ENCODE measurements around the gene GAST. TPM values are rescaled to one million over a fixed set of nuclear protein-coding genes. Genes with fewer than 3 reads are reported as not detected.
A peak's percentile ranks its signal among the peaks of the same experiment; 100 is the strongest.

Gene GAST
- total and polyA plus RNA-seq, 2 of the 4 experiments (the other 2 are of a cell fraction): not detected

DNA sequence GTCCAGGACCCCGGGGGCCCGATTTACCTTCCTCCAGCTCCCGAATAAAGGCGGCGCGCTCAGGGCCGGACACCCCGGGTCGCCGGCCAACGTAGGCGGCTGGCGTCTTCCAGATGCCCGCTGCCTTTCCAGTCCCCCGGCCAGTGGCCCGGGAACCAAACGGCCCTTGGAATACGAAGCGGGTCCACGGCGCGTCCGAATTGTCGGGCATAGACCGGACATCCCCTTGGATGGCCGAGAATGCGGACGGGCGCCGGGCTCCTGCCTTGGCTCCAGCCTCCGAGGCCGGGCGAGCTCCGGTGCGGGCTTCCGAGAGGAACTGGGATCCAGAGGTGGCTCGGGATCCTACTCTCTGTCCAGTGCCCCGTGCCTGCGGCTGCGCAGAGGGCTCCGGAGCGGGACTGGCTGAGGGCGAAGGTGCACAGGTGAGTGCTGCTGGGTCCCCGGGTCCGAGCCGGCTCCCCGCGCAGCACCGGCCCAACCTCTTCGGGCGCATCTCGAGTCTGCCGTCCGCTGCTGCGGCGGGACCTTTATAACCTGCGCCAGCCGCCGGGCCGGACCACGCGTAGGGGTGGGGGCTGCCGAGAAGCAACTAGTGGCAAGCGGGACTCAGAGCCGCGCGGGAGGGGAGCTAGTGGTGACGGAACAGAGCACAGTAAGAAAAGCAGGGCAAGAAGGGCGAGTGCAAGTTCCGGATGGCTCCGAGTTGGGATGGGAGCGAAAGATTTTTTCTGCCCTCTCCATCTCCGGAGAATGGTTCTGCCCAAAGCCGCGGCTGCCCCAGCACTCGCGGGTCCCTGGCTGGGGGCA, 22.2 kb downstream of the GAST start, which contains the start of gene HAP1:
HAP1 (minus strand) TSS at position 505 of the 810 bp plus-strand sequence; CDS start at position 496, 9 bp downstream.
- Histone ChIP-seq H3K56ac (ENCODE audit: extremely low read depth, insufficient read depth, low read length) (no peak within 1 kb of the TSS), H2BK120ac (ENCODE audit: low read depth, low read length) (peak within 1 kb of the TSS; percentile 12; the same call in 1 of the 2 replicates), H3K18ac (ENCODE audit: low read depth, low read length) (no peak within 1 kb of the TSS; the same call in 1 of the 2 replicates), H3K27ac (ENCODE audit: insufficient read depth, low read length) (no peak within 1 kb of the TSS), H4K20me1 (ENCODE audit: insufficient read depth, low read length) (no peaks in the 10 kb centered on the region), H2BK15ac (ENCODE audit: low read depth, low read length) (no peak within 1 kb of the TSS), H3K4me1 (ENCODE audit: control insufficient read depth, insufficient read depth, low read length) (peaks cover under 1% of the 10 kb centered on the region; the same call in 1 of the 2 replicates), H3K36me3 (ENCODE audit: control insufficient read depth, insufficient read depth, low read length) (no peaks in the 10 kb centered on the region), H3K9ac (ENCODE audit: low read depth, low read length) (peak within 1 kb of the TSS; percentile 32; the same call in 1 of the 2 replicates), H3K9me1 (ENCODE audit: insufficient read depth, low read length) (no peaks in the 10 kb centered on the region), H3K4me2 (ENCODE audit: low read depth, low read length) (peak within 1 kb of the TSS; percentile 92), H3K23ac (ENCODE audit: low read depth, low read length) (peak within 1 kb of the TSS; percentile 22; the same call in 1 of the 2 replicates), H4K91ac (ENCODE audit: insufficient read depth, low read depth, low read length) (no peak within 1 kb of the TSS), H2AK5ac (ENCODE audit: low read depth, low read length) (no peak within 1 kb of the TSS), H3K14ac (replicated peaks; ENCODE audit: low read depth, low read length) (no peak within 1 kb of the TSS; the same call in 1 of the 2 replicates), H4K5ac (ENCODE audit: low read depth, low read length) (no peak within 1 kb of the TSS), H2AK9ac (replicated peaks; ENCODE audit: low read depth, low read length, poor library complexity) (no peak within 1 kb of the TSS), H3K79me1 (ENCODE audit: low read depth in 1 of 2, low read length in 2 of 2) (no peaks in the 10 kb centered on the region), H3K27me3 (ENCODE audit: control insufficient read depth, insufficient read depth, low read length) (peaks cover 69% of the 10 kb centered on the region), H3K4me3 (ENCODE audit: insufficient read depth, low read depth, low read length) (peak within 1 kb of the TSS; percentile 35), H2AFZ (replicated peaks; ENCODE audit: low read length, poor library complexity) (peak within 1 kb of the TSS; percentile 84), H2BK5ac (ENCODE audit: low read depth, low read length, poor library complexity, severe bottlenecking) (no peak within 1 kb of the TSS), H3K4ac (ENCODE audit: low read depth, low read length) (peak within 1 kb of the TSS; percentile 45; the same call in 1 of the 2 replicates), H2BK20ac (ENCODE audit: low read depth, low read length) (peak within 1 kb of the TSS; percentile 13; the same call in 1 of the 2 replicates), H3K9me3 (ENCODE audit: control insufficient read depth, insufficient read depth, low read length) (no peaks in the 10 kb centered on the region), H4K8ac (ENCODE audit: low read depth in 2 of 2, low read length in 2 of 2) (peak within 1 kb of the TSS in 1 of 2 experiments; percentile 25; a peak in 1 of 4 replicates)
- WGBS, 2 experiments (ENCODE audit: extremely low coverage in 2 of 2, insufficient read length in 1 of 2): 1% methylated on average over 39 of the region's 77 CpGs; no CpG with 5 or more reads in 1 of the 2 experiments
- intact Hi-C loops (cut with micrococcal nuclease): no loop called here
- ATAC-seq (ENCODE audit: low read depth) (peak; percentile 59), DNase-seq (peak; percentile 8)
- TF ChIP-seq BHLHE40 (IDR thresholded peaks at IDR 0.05; ENCODE audit: low read depth, low read length) (peak; percentile 76), MAZ (IDR thresholded peaks at IDR 0.05; ENCODE audit: borderline replicate concordance, low read depth, low read length) (no peak), CEBPB (IDR thresholded peaks at IDR 0.05; ENCODE audit: low read depth, low read length) (no peak), POLR2A (IDR thresholded peaks at IDR 0.05; ENCODE audit: low read depth, low read length) (peak; percentile 71)
- TF ChIP-seq, protein P1, sequence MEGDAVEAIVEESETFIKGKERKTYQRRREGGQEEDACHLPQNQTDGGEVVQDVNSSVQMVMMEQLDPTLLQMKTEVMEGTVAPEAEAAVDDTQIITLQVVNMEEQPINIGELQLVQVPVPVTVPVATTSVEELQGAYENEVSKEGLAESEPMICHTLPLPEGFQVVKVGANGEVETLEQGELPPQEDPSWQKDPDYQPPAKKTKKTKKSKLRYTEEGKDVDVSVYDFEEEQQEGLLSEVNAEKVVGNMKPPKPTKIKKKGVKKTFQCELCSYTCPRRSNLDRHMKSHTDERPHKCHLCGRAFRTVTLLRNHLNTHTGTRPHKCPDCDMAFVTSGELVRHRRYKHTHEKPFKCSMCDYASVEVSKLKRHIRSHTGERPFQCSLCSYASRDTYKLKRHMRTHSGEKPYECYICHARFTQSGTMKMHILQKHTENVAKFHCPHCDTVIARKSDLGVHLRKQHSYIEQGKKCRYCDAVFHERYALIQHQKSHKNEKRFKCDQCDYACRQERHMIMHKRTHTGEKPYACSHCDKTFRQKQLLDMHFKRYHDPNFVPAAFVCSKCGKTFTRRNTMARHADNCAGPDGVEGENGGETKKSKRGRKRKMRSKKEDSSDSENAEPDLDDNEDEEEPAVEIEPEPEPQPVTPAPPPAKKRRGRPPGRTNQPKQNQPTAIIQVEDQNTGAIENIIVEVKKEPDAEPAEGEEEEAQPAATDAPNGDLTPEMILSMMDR (conservative IDR thresholded peaks at IDR 0.05; ENCODE audit: low read depth, low read length): no peak
- BruUV-seq (replicated peaks): no TSS peak
- dilution Hi-C loops (cut with HindIII; ENCODE audit: low sequenced_read_pairs, unreplicated experiment): no loop called here
- POLR2A ChIA-PET (ENCODE audit: unreplicated experiment): no interaction called here
- CTCF ChIA-PET: no interaction called here
- in situ Hi-C loops (cut with MboI; ENCODE audit: low sequenced_read_pairs): loop anchor here (10.0 kb wide), 1 partner anchor 230 kb away; the partner anchor contains the start of gene CNP
